AG04450 (cell line): Measurements from ENCODE around the gene YIPF4. TPM values are rescaled to one million over a fixed set of nuclear protein-coding genes. Genes with fewer than 3 reads are reported as not detected.

Experiments
- CTCF ChIA-PET: fragments of 300-600, 350-600 bp; formaldehyde crosslinking; extraction: SDS; loops from one replicate; lab custom pipeline; 2022; ENCODE audit warnings: antibody characterized with exemption, inconsistent platforms; lab: Charles Lee
- POLR2A ChIA-PET: fragments of 350-600 bp; formaldehyde crosslinking; extraction: SDS; loops from one replicate; lab custom pipeline; 2021; ENCODE audit warnings: antibody characterized with exemption, inconsistent platforms; lab: Yijun Ruan, JAX
- DNase-seq: peaks from one replicate; pipeline ENCODE4 v3.0.0-alpha.2; 2011; ENCODE audit warnings: low read depth, low spot score
- H3K27ac ChIP-seq: one replicate; pipeline ENCODE4 v1.5.1; 2012; ENCODE audit warnings: low read depth, low read length, control low read depth
- H3K27me3 ChIP-seq: one replicate; pipeline ENCODE4 v1.6.0; 2012; ENCODE audit warnings: low read length; ENCODE audit not compliant: control insufficient read depth, insufficient read depth
- H3K4me3 ChIP-seq: 2 replicates; pipeline ENCODE4 v1.5.1; 2011; ENCODE audit warnings: mild to moderate bottlenecking, low read depth, low read length, control low read depth
- H3K9me3 ChIP-seq: 2 replicates; pipeline ENCODE4 v1.5.1; 2012; ENCODE audit warnings: low read length; ENCODE audit not compliant: control insufficient read depth, insufficient read depth
- CTCF ChIP-seq: IDR thresholded peaks from 2 replicates; pipeline ENCODE4 v1.5.1; 2011; ENCODE audit warnings: low read depth, low read length, control low read depth, inconsistent platforms
- polyA plus RNA-seq: library from polyadenylated mRNA; depleted of rRNA; stranded (reverse); fragments of >200 nt; gene quantifications from 2 replicates; pipeline ENCODE4 v1.2.3, GENCODE V29; 2011

The YIPF4 gene
- polyA plus RNA-seq, 1 experiment: 26.0 TPM

GRCh38 chr2:32237488-32237887 is 40.2 kb upstream of the YIPF4 start:
- CTCF ChIA-PET: no interaction called here
- Histone ChIP-seq H3K9me3 (no peaks in the 10 kb centered on the region), H3K27me3 (no peaks in the 10 kb centered on the region), H3K4me3 (no peak overlapping the region), H3K27ac (no peak overlapping the region)
- no peak for TF ChIP-seq CTCF
- no peak for DNase-seq
- POLR2A ChIA-PET: no interaction called here

- H3K4me3 ChIP-seq: no peak overlapping the region
- H3K9me3 ChIP-seq: no peaks in the 10 kb centered on the region
- POLR2A ChIA-PET: no interaction called here
- DNase-seq: no peak
- H3K27me3 ChIP-seq: no peaks in the 10 kb centered on the region
- CTCF ChIA-PET: no interaction called here
- no peak overlapping the region for H3K27ac ChIP-seq
- TF ChIP-seq CTCF: no peak
Observed at GRCh38 chr2:32237996-32238395, 39.7 kb upstream of the YIPF4 start.

GRCh38 chr2:32242331-32242730 is 35.4 kb upstream of the YIPF4 start:
- Histone ChIP-seq H3K27me3 (no peaks in the 10 kb centered on the region), H3K4me3 (no peak overlapping the region), H3K9me3 (no peaks in the 10 kb centered on the region), H3K27ac (no peak overlapping the region)
- no peak for TF ChIP-seq CTCF
- no peak for DNase-seq
- CTCF ChIA-PET: no interaction called here
- POLR2A ChIA-PET: no interaction called here

GRCh38 chr2:32246911-32247310 is 30.8 kb upstream of the YIPF4 start:
- no peak overlapping the region for H3K27ac ChIP-seq
- POLR2A ChIA-PET: no interaction called here
- no peaks in the 10 kb centered on the region for H3K9me3 ChIP-seq
- H3K4me3 ChIP-seq: no peak overlapping the region
- CTCF ChIA-PET: no interaction called here
- TF ChIP-seq CTCF: no peak
- no peak for DNase-seq
- no peaks in the 10 kb centered on the region for H3K27me3 ChIP-seq

GRCh38 chr2:32248299-32248698 is 29.4 kb upstream of the YIPF4 start:
- Histone ChIP-seq H3K9me3 (no peaks in the 10 kb centered on the region), H3K27ac (no peak overlapping the region), H3K4me3 (no peak overlapping the region), H3K27me3 (no peaks in the 10 kb centered on the region)
- TF ChIP-seq CTCF: no peak
- CTCF ChIA-PET: no interaction called here
- DNase-seq: no peak
- POLR2A ChIA-PET: no interaction called here
